Skeletal muscle satellite cell (primary cell): ENCODE results near the gene NUP214.
"Not testable (repeated sequence)": the region's sequence is repeated elsewhere in the genome, so short reads cannot be mapped to it uniquely, and the experiment has no call there.

Experiments used
- H3K27me3 ChIP-seq: 2 replicates; pipeline ENCODE4 v1.7.0; 2013; ENCODE audit warnings: low read length; ENCODE audit not compliant: control insufficient read depth, insufficient read depth
- H3K36me3 ChIP-seq: 2 replicates; pipeline ENCODE4 v1.7.0; 2013; ENCODE audit warnings: mild to moderate bottlenecking, control low read depth, low read length; ENCODE audit not compliant: insufficient read depth
- H3K4me1 ChIP-seq: 2 replicates; pipeline ENCODE4 v1.7.0; 2013; ENCODE audit warnings: low read length; ENCODE audit not compliant: control insufficient read depth, insufficient read depth
- H3K4me2 ChIP-seq: 2 replicates; pipeline ENCODE4 v1.7.0; 2013; ENCODE audit warnings: mild to moderate bottlenecking, low read length
- H3K4me3 ChIP-seq: 2 replicates; pipeline ENCODE4 v1.7.0; 2013; ENCODE audit warnings: low read length
- H3K9ac ChIP-seq: 2 replicates; pipeline ENCODE4 v1.7.0; 2013; ENCODE audit warnings: mild to moderate bottlenecking, low read depth, low read length, moderate library complexity
- H3K9me3 ChIP-seq: replicated peaks from 2 replicates; pipeline ENCODE4 v1.7.0; 2013; ENCODE audit warnings: mild to moderate bottlenecking, control low read depth, low read length

NUP214 gene

DNA sequence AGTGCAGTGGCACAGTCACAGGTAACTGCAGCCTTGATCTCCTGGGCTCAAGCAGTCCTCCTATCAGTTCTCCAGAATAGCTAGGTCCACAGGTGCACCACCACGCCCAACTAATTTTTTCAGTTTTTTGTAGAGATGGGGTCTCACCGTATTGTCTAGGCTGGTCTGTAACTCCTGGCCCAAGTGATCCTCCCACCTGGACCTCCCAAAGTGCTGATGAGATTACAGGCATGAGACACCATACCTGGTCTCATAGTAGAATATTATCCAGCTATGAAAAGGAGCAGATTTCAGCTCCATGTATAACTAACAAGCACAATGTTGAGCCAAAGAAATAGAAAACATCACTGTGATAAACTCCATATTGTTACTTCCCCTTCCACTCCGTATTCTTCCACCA, 81.1 kb downstream of the NUP214 start:
- Histone ChIP-seq H3K36me3 (peaks cover 41% of the 10 kb centered on the region), H3K9me3 (no peaks in the 10 kb centered on the region), H3K9ac (no peak overlapping the region), H3K4me3 (no peak overlapping the region), H3K27me3 (no peaks in the 10 kb centered on the region), H3K4me2 (no peak overlapping the region), H3K4me1 (no peaks in the 10 kb centered on the region)

DNA sequence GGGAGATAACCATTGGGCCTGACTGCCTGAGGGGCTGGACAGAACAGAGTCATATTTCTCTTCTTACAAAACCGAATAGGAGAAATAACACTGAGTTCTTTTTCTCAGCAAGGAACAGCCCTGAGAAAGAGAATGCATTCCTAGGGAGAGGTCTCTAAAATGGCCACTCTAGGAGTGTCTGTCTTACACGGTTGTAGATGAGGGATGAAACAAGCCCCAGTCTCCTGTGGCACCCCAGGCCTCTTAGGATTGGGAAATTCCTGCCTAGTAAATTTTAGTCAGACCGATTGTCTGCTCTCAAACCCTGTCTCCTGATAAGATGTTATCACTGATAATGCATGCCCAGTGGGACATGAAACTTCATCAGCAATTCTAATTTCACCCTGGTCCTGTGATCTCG, 86.5 kb downstream of the NUP214 start:
- not testable (repeated sequence) for H3K4me1 ChIP-seq, H3K9ac ChIP-seq, H3K9me3 ChIP-seq, H3K27me3 ChIP-seq, H3K4me2 ChIP-seq, H3K4me3 ChIP-seq
- H3K36me3 ChIP-seq = peaks cover 19% of the 10 kb centered on the region

DNA sequence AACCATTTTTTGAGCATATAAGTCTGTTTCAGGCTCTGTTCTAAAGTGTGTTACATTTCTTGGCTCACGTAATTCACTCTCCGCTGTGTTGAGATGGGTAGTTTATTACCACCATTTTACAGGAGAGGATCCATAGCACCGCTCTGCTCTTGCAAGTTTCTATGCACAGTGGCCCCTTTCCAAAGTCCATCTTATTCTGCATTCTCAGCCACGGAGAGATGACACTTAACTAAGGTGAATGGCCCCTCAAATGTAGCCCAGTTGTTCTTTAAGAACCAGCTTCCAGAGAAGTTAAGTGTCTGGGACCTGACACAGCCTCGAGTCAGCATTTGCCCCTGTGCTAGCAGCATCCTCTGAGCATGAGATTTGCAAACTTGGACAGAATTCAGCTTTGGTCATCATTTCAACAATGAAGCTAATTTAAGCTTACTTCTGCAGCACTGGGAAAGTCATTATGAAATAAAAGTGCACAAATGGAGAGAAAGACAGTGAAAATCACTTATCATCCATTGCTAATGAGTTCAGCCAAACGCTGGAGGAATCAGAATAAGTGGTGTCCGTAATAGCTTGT, 89.0 kb downstream of the NUP214 start:
- H3K9ac ChIP-seq = no peak overlapping the region
- H3K4me2 ChIP-seq = no peak overlapping the region
- no peak overlapping the region for H3K4me3 ChIP-seq
- H3K9me3 ChIP-seq = no peaks in the 10 kb centered on the region
- H3K36me3 ChIP-seq = peaks cover 8% of the 10 kb centered on the region
- no peaks in the 10 kb centered on the region for H3K4me1 ChIP-seq
- H3K27me3 ChIP-seq = no peaks in the 10 kb centered on the region

DNA sequence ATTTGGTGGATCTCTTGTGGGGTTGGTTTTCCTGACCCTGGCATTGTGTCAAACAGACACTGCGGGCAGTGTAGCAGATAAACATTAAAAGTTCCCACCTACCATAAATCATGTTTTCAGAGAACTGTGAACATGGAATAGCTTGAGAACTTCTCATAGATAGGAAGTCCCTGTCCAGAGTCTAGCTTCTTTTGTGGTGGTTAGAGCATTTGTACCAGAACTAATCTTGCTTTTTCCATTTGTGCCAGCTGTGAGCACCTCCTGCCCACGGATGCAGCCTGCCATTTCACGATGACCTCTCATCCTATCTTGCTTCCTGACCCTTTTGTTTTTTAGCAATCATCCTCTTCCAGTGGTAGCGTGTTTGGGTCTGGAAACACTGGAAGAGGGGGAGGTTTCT, 89.5 kb downstream of the NUP214 start:
- peaks cover 5% of the 10 kb centered on the region for H3K36me3 ChIP-seq
- no peak overlapping the region for H3K9ac ChIP-seq

DNA sequence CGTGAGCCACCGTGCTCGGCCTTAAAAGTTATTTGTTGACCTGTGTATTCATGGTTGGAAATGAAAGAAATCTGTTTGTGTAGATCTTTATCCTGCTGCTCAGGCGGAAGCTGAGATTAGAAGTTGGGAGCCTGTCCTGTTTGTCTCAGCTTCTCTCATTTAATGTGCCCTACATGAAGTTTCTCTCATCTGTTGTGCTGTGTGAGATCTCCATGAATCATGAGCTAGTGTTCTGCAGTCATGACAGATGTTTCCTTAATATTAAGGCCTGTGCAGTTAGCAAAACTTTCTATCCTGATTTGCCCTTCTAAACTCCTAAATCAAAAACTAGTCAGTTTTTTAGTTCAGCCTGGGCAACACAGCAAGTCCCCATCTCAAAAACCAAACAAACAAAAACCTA, 91.4 kb downstream of the NUP214 start:
- peaks cover 3% of the 10 kb centered on the region for H3K36me3 ChIP-seq
- H3K9ac ChIP-seq = no peak overlapping the region
- H3K27me3 ChIP-seq = no peaks in the 10 kb centered on the region
- H3K9me3 ChIP-seq = no peaks in the 10 kb centered on the region
- no peaks in the 10 kb centered on the region for H3K4me1 ChIP-seq
- H3K4me2 ChIP-seq = no peak overlapping the region
- H3K4me3 ChIP-seq = no peak overlapping the region

More for the DNA sequence above, 89.5 kb downstream of the NUP214 start:
- Histone ChIP-seq H3K4me1 (no peaks in the 10 kb centered on the region), H3K27me3 (no peaks in the 10 kb centered on the region), H3K4me3 (no peak overlapping the region), H3K4me2 (no peak overlapping the region), H3K9me3 (no peaks in the 10 kb centered on the region)

DNA sequence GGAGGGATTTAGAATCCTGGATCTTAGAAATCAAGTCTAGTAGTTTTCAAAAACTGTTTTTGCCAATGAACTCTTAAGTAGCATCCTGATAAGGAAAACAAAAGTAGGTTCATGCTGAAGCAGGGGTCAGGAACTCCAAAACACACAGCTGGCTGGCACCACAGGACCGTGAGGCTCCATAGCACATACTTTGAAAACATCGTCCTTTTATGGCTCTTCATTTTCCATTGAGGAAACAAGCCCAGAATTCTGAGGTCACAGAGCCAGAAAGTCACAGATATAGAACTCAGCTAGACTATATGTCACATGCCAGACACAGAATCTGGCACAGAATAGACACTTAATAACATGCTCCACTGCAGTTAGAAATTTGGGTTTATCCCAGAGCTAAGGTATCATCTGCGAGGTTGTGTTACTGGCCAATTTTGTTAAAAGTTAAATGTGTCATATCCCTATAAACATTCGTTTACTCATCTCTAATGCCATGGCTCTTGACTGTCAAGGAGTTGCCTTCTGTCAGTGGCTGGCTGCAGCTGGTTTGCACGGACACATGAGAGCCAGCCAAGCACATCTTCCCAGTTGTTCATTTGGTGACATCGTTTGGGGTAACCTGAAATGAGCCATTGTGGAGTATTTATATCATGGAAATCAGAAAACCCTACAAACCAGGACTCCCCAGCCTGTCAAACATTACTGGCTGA, 92.1 kb downstream of the NUP214 start:
- Histone ChIP-seq H3K4me1 (no peaks in the 10 kb centered on the region), H3K9ac (no peak overlapping the region), H3K36me3 (peaks cover 7% of the 10 kb centered on the region), H3K4me3 (no peak overlapping the region), H3K9me3 (no peaks in the 10 kb centered on the region), H3K4me2 (no peak overlapping the region), H3K27me3 (no peaks in the 10 kb centered on the region)

DNA sequence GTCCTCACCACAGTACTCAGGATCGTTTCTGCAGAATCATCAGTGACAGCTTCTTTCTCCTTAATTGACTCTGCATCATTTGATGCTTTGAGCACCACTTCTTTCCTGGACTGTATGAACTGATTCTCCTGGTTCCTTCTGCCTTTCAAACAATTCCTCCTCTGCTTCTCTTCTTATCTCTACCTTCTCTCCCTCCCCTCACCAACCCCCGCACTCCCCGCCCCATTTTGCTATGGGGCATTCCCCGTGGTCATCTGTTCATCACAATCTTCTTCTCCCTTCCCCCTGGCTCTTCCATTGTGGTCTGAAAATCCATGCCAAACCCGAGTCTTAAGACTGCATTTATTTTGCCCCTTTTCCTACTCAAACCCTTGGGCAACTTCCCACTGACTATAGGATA, 93.0 kb downstream of the NUP214 start:
- Histone ChIP-seq H3K4me3 (no peak overlapping the region), H3K27me3 (no peaks in the 10 kb centered on the region), H3K4me1 (no peaks in the 10 kb centered on the region), H3K4me2 (no peak overlapping the region), H3K36me3 (peaks cover 8% of the 10 kb centered on the region), H3K9ac (no peak overlapping the region), H3K9me3 (no peaks in the 10 kb centered on the region)

DNA sequence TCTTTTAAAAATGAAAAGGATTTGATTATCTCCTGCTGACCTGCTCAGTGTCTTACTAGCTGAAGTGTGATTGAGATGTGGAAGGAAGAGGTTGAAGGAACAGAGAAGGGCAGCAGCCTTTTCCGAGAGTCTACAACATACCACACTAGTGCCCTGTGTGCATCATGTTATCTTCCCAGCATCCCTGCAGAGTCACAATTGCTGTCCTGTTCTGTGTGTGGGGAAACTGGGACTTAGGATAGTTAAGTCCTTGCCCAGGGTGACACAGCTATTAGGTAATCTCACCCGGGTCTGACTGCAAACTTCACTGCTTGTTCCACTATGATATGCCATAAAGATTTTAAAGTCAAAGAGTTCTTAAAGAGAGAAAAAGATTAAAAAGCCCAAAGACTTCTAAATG, 95.1 kb downstream of the NUP214 start:
- no peaks in the 10 kb centered on the region for H3K9me3 ChIP-seq
- H3K36me3 ChIP-seq = peaks cover 13% of the 10 kb centered on the region
- no peak overlapping the region for H3K9ac ChIP-seq
- no peaks in the 10 kb centered on the region for H3K4me1 ChIP-seq
- no peak overlapping the region for H3K4me3 ChIP-seq
- no peak overlapping the region for H3K4me2 ChIP-seq
- no peaks in the 10 kb centered on the region for H3K27me3 ChIP-seq

DNA sequence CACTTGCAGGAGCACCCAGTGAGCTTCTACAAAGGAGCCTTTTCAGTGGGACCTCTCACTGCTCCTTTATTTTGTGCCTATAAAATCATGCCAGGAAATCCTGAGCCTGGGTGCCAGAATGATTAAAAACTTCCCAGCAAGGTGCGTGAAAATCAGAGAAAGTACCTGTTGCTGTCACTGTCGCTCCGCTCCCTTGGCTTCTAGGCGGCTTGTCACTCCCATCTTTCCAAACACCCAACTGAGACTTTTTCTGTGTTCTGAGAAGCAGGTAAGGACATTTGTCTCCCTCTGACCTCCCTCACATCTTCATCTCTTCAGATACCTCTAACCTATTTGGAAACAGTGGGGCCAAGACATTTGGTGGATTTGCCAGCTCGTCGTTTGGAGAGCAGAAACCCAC, 97.1 kb downstream of the NUP214 start:
- H3K4me3 ChIP-seq = no peak overlapping the region
- no peak overlapping the region for H3K4me2 ChIP-seq
- peaks cover 13% of the 10 kb centered on the region for H3K36me3 ChIP-seq
- no peaks in the 10 kb centered on the region for H3K9me3 ChIP-seq
- no peak overlapping the region for H3K9ac ChIP-seq
- H3K27me3 ChIP-seq = no peaks in the 10 kb centered on the region
- no peaks in the 10 kb centered on the region for H3K4me1 ChIP-seq

DNA sequence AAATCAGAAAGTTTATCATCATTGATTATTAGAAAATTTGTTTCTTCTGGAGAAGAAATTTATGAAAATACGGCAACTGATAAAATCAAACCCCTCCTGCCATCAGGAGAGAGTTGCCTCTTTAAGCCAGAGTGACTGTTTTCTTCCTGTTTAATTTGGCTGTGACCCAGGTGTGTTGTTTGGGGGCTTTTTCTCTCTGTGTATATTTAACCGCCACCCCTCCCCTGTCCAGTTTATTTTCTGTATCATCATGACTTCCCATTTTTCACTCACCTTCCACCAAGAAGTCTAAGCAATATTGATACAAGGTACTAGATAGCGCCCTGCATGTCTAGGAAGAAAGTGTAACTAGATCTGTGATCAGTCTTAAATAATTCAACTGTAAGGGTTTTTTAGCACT, 100.8 kb downstream of the NUP214 start:
- Histone ChIP-seq H3K4me1 (no peaks in the 10 kb centered on the region), H3K4me3 (no peak overlapping the region), H3K9me3 (no peaks in the 10 kb centered on the region), H3K9ac (no peak overlapping the region), H3K27me3 (no peaks in the 10 kb centered on the region), H3K4me2 (no peak overlapping the region), H3K36me3 (peaks cover 33% of the 10 kb centered on the region)

DNA sequence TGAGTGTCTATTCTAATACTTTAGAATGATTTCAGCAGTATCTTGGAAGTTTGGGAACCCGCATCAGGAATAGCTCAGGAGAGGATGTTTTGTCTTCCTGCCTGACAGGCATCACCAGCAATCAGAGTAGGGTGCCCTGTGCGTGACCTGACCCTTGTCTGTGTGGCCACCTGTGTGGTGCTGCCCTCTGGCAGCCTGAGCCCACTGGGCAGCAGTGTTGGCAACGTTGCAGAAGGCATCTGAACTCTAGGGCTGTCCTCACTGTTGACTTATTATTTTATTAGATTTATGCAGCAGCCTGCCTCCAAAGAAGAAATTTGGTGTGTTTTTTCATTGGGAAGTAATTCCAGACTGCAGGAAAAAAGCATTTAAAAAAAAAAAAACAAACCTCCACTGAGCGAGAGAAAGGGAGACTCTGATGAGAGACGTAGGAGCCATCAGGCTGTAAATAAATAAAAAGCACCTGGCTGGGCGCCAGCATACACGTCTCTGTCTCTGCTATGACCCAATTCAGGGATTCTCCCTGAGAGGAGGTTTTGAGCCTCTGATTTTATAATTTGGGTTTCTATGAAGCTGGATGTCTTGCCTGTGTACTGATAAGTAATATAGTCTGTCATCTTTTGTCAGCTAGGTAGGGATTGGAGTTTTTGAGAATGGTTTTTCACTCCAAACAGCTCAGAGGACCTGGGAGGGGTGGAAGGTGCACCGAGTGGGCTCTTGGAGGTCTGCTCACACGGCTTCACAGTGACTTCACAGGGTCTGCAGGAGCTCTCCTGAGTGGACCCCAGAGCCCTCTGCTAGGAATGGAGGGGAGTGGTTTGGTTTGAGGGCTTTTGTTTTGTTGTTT, 101.9 kb downstream of the NUP214 start:
- Histone ChIP-seq H3K27me3 (no peaks in the 10 kb centered on the region), H3K9me3 (no peaks in the 10 kb centered on the region), H3K4me2 (no peak overlapping the region), H3K9ac (no peak overlapping the region), H3K4me3 (no peak overlapping the region), H3K4me1 (no peaks in the 10 kb centered on the region), H3K36me3 (peaks cover 42% of the 10 kb centered on the region)
